Stimulated activated CD4-positive, alpha-beta T cell treated with anti-CD3 and anti-CD28 coated beads, Interleukin-4, amount 100 ng/mL, for 1 hour (primary cell): Measurements from ENCODE around the gene ALG5.

Experiments used
- DNase-seq: peaks from one replicate; pipeline ENCODE4 v3.0.0-alpha.2; 2020

The ALG5 gene

GRCh38 chr13:36999054-36999714 is at the start of gene ALG5:
Gene ALG5, minus strand, starts transcription at chr13:36999340. Its CDS starts 40 bp downstream, at chr13:36999300.
- peak; percentile 92 for DNase-seq

GRCh38 chr13:37047846-37048245 is 48.7 kb upstream of the ALG5 start:
- DNase-seq = no peak

GRCh38 chr13:37047032-37047431 is 47.9 kb upstream of the ALG5 start:
- no peak for DNase-seq

GRCh38 chr13:37046062-37046461 is 46.9 kb upstream of the ALG5 start:
- no peak for DNase-seq

- no peak for DNase-seq
Measured at GRCh38 chr13:37040789-37041188, 41.6 kb upstream of the ALG5 start.

GRCh38 chr13:37039896-37040295 is 40.8 kb upstream of the ALG5 start:
- DNase-seq = no peak

GRCh38 chr13:37037241-37037640 is 38.1 kb upstream of the ALG5 start:
- DNase-seq = no peak

- DNase-seq = no peak
Measured at GRCh38 chr13:37029617-37030016, 30.5 kb upstream of the ALG5 start.

- no peak for DNase-seq
Measured at GRCh38 chr13:37027639-37028038, 28.5 kb upstream of the ALG5 start.

GRCh38 chr13:37026771-37027170 is 27.6 kb upstream of the ALG5 start:
- DNase-seq = no peak

- DNase-seq = no peak
Measured at GRCh38 chr13:37023871-37024270, 24.7 kb upstream of the ALG5 start.

GRCh38 chr13:37014609-37015008 is 15.5 kb upstream of the ALG5 start:
- no peak for DNase-seq

- no peak for DNase-seq
Measured at GRCh38 chr13:37011788-37012187, 12.6 kb upstream of the ALG5 start.

- DNase-seq = no peak
Measured at GRCh38 chr13:37011002-37011401, 11.9 kb upstream of the ALG5 start.

- no peak for DNase-seq
Measured at GRCh38 chr13:37010424-37010823, 11.3 kb upstream of the ALG5 start.

GRCh38 chr13:37009692-37010091 is 10.6 kb upstream of the ALG5 start:
- DNase-seq = no peak

GRCh38 chr13:37001921-37002250 is 2.7 kb upstream of the ALG5 start:
- no peak for DNase-seq

- DNase-seq = peak; percentile 26
Measured at GRCh38 chr13:36998624-36999041, 507 bp downstream of the ALG5 start.

- no peak for DNase-seq
Measured at GRCh38 chr13:36997716-36998427, 1.3 kb downstream of the ALG5 start.

- DNase-seq = no peak
Measured at GRCh38 chr13:36992362-36992761, 6.8 kb downstream of the ALG5 start.

- DNase-seq = no peak
Measured at GRCh38 chr13:36986462-36987240, 12.5 kb downstream of the ALG5 start.

GRCh38 chr13:36981156-36981743 is 17.9 kb downstream of the ALG5 start:
- DNase-seq = no peak

GRCh38 chr13:36979361-36980050 is 19.6 kb downstream of the ALG5 start:
- no peak for DNase-seq
